ENCODE data around the gene PCP2.

PCP2 gene

DNA sequence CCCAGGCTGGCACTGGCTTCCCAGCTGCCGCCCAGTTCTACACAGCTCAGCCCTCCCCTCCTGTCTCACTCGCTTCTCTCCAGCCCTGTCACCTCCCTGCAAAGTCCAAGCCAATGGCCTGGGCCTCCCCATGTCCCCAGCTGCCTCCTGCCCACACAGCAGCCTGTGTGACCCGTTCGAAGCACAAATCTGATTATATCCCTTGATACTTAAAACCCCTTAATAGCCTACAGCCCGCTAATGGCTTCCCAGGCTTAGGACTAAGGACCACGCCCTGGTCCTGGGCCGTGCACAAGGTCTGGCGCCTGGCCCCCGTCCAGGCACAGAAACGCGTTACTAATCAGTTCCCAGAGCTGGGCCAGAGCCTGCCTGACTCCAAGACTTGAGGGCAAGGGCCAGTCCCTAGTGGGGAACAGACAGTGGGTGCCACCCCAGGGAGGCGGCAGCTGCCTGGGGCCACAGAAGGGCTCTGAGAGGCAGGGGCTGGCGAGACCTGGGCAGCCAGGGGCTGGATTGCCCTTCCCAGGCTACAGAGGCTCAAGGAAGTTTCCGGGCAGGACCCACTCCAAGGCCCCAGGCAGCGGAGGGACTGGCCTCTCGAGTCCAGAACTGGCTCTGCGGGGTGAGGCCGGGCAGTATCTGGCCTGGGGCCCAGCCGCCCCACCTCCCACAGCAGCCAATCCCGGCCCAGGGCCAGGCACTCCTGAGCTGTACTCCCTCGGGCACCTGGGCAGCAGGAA is 14.6 kb downstream of the PCP2 start:
- DNase-seq (ENCODE audit: low read depth, low spot score) = no peak

DNA sequence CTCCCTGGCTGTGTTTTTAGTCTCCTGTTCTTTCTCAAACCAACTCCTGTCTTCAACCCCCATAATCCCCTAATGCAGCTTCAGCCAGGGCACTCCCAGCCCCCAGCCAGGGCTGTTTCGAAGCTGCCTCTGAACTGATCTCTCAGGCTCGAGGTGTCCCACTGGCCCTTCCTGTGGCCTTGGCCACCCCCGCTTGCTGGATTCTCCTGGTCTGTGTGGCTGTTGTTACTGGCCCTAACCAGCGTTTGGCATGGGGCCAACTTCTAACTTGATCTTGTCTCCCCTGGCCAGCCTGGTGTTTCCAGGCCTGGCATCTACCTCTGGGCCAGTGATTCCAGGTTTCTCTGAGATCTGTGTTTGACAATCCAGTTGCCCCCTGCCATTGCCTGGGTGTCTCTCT is 15.2 kb downstream of the PCP2 start:
- no peak for DNase-seq (ENCODE audit: low read depth, low spot score)

DNA sequence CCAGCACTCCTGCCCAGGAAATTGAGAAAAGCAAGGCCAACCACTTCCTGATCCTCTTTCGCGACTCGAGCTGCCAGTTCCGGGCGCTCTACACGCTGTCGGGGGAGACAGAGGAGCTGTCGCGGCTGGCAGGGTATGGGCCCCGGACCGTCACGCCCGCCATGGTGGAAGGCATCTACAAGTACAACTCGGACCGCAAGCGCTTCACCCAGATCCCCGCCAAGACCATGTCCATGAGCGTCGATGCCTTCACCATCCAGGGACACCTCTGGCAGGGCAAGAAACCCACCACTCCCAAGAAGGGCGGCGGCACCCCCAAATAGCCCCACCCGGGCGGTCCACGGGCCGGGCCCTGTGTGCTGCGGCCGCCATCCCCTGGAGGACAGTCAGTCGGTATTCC is 15.8 kb downstream of the PCP2 start:
- DNase-seq (ENCODE audit: low read depth, low spot score) = no peak

DNA sequence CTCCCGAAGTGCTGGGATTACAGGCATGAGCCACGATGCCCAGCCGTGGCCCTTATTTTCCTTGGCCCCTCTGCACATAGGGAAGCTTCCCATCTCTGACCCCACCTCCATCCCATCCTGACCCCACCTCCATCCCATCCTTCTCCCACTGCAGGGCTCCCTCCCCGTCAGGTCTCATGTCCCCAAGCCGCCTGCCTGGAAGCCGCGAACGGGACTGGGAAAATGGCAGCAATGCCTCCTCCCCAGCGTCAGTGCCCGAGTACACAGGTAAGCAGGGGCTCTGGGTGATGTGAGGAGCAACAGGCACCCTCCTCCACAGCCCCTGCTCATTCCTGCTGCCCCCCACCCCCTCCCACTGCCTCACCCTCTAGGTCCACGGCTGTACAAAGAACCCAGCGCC is 16.3 kb downstream of the PCP2 start:
- no peak for DNase-seq (ENCODE audit: low read depth, low spot score)

DNA sequence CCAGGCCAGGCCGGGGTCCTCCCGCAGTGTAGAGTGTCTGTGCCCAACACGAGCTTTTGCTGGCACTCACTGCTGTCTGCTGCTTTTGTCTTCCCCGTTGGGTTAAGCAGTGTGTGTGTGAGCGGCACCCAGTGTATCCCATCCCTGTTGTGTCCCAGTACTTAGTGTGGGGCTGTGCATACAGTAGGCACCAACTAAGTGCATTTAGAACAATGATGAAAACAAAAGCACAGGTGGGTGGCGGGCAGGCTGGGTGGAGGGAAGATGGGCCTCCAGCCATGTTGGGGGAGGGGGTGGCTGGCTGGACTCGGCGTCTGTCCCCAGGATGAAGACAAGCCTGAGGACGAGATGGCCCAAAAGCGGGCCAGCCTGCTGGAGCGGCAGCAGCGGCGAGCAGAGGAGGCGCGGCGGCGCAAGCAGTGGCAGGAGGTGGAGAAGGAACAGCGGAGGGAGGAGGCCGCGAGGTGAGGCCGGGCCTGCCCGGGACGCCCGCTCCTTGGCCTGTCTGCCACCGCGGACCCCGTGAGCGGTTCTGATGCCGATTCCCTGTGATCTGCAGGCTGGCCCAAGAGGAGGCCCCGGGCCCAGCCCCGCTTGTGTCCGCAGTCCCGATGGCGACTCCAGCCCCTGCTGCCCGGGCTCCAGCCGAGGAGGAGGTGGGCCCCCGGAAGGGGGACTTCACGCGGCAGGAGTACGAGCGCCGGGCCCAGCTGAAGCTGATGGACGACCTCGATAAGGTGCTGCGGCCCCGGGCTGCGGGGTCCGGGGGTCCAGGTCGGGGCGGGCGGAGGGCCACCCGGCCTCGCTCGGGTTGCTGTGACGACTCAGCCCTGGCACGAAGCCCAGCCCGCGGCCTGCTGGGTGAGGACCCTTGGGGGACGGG is 18.4 kb downstream of the PCP2 start:
- DNase-seq (ENCODE audit: low read depth, low spot score) = no peak

DNA sequence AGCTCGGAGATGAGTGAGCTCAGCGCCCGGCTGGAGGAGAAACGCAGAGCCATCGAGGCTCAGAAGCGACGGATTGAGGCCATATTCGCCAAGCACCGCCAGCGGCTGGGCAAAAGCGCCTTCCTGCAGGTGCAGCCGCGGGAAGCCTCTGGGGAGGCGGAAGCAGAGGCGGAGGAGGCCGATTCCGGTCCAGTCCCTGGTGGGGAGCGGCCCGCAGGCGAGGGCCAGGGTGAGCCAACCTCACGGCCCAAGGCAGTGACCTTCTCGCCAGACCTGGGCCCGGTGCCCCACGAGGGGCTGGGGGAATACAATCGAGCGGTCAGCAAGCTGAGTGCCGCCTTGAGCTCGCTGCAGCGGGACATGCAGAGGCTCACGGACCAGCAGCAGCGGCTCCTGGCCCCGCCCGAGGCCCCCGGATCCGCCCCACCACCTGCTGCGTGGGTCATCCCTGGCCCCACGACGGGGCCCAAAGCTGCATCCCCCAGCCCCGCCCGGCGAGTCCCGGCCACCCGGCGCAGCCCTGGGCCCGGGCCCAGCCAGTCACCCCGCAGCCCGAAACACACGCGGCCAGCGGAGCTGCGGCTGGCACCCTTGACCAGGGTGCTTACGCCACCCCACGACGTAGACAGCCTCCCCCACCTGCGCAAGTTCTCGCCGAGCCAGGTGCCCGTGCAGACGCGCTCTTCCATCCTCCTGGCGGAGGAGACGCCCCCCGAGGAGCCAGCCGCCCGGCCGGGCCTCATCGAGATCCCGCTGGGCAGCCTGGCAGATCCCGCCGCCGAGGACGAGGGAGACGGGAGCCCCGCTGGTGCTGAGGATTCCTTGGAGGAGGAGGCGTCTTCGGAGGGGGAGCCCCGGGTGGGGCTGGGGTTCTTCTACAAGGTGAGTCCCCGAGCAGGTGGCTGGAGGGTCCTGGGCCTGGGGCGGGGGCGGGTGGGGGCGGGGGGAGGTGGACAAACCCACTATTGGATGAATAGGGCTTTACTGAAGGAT is 20.9 kb downstream of the PCP2 start:
- DNase-seq (ENCODE audit: low read depth, low spot score) = no peak

DNA sequence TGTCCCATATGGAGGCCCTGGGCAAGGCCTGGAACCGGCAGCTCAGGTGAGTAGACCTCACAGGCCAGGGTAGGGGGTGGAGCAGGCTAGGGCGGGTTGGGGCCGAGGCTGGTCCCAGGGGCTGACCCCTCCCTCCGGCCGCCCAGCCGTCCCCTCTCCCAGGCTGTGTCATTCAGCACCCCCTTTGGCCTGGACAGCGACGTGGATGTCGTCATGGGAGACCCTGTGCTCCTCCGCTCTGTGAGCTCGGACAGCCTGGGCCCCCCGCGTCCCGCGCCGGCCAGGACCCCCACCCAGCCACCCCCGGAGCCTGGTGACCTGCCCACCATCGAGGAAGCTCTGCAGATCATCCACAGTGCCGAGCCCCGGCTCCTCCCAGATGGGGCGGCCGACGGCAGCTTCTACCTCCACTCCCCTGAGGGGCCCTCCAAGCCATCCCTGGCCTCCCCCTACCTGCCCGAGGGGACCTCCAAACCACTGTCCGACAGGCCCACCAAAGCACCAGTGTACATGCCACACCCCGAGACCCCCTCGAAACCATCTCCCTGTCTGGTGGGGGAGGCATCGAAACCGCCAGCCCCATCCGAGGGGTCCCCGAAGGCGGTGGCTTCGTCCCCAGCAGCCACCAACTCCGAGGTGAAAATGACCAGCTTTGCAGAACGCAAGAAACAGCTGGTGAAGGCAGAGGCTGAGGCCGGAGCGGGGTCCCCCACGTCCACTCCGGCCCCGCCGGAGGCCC is 21.8 kb downstream of the PCP2 start:
- DNase-seq (ENCODE audit: low read depth, low spot score) = no peak

DNA sequence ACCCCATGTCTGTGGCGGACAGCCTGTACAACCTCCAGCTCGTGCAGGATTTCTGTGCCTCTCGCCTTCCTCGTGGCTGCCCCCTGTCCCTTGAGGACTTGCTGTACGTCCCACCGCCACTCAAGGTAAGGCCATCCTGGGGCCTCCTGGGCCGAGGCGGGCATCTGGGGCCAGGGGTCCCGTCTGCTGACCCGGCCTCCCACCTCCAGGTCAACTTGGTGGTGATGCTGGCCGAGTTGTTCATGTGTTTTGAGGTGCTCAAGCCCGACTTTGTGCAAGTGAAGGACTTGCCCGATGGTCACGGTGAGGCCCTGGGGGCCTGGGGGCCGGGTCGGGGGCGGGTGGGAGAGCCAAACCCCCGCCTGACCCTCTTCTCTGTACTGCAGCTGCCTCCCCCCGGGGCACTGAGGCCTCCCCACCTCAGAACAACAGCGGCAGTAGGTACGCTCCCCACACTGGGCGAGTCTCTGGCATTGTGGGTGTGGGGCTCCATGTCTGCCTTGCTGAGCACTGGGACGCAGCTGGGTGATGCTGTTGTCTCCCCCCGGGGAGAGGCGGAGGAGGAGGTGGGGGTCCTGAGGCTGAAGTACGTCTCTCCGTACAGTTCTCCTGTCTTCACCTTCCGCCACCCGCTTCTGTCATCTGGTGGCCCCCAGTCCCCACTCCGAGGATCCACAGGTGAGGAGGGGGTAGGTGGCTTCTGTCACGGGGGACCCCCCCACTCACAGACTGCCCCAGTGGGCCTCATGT is 22.9 kb downstream of the PCP2 start:
- DNase-seq (ENCODE audit: low read depth, low spot score) = no peak

DNA sequence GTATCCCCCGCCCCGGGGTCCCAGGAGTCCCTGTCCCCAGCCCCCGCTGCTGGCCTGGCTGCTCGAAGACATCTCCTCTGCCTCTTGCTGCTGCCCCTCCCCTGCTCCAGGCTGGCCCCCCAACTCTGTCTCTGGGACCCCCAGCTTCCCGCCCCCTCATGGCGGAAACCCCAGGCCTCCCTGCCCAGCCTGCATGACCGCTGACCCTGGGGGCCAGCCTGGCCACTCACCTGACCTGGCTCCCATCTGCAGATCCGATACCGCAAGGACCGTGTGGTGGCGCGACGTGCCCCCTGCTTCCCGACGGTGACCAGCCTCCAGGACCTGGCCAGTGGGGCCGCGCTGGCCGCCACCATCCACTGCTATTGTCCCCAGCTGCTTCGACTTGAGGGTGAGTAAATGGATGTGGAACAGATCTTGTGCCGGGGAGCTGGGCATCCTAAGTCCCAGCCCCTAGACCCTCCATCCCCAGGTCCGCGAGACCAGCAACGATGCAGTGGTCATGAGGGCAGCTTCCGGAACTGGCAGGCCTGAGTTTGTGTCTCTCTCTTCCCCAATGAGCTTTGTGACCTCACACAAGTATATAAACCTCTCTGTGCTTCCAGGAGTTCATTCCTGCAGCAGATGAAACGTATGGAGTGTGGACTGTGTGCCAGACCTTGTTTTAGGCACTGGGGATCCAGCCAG is 25.5 kb downstream of the PCP2 start:
- no peak for DNase-seq (ENCODE audit: low read depth, low spot score)

DNA sequence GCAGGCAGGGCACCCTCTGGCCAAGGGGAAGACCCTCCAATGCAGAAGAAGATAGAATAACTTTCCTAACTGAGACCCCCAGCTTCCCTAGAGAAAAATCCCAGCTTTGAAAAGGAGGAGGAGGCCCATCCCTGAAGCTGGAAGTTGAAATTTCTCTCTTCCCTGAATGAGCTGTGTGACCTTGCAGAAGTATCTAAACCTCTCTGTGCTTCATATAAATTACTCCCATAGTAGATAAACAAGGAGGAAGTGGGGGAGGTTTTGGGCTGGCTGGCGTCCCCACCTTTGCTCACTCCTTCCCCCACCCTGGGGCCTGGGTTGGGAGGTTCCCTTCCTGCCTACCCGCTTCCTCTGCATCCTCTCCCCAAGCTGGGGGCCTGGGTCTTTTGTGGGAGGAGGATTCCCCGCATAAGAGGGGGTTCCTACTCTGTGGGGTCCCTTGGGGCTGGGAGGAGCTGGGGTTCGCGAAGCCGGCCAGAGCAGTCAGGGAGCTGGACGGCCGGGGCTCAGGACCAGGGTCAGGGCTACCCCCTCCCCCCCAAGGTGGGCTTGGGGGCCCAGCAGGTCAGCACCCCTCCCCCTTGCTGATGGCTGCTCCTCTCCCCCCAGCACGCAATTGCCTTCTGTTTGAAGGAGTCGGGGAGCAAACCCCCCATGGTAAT is 26.2 kb downstream of the PCP2 start:
- DNase-seq (ENCODE audit: low read depth, low spot score) = no peak

DNA sequence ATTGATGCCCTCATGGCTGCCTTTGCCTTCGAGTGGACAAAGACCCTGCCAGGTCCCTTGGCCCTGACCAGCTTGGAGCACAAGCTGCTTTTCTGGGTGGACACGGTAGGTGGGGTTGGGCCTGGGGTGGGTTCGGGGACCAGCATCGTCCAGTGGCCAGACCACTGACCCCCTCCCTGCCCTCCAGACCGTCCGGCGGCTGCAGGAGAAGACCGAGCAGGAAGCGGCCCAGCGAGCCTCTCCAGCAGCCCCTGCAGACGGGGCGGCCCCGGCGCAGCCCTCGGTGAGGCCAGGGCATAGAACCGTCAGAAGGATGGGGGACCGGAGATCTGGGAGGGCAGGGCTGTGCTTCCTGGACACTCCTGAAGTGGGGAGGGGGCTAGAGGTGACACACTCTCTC is 27.2 kb downstream of the PCP2 start:
- no peak for DNase-seq (ENCODE audit: low read depth, low spot score)

DNA sequence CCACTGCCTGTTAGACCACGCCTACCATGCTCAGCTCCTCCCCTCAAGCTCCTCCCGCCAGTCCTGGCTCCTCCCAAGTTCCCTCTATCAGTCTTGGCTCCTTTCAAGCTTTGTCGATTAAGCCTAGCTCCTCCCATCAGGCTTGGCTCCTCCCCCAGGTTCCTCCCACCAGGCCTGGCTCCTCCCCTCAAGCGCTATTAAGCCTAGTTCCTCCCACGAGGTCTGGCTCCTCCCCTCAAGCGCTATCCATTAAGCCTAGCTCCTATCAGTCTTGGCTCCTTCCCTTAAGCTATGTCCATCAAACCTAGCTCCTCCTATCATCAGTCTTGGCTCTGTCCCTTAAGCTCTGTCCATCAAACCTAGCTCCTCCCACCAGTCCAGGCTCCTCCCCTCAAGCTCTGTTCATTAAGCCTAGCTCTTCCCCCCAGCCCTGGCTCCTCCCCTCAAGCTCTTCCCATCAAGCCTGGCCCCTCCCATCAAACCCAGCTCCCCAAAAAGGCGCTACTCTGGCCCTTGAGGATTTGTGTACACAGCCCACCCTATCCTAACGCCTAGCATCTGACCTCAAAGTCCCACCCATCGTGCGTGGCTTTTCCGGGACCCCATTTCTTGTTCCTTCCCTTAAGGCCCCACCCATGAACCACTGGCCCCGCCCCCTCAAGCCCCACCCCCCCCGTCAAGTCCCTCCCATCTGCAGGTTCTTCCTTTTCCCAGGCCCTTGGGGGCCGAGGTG is 27.9 kb downstream of the PCP2 start:
- no peak for DNase-seq (ENCODE audit: low read depth, low spot score)

DNA sequence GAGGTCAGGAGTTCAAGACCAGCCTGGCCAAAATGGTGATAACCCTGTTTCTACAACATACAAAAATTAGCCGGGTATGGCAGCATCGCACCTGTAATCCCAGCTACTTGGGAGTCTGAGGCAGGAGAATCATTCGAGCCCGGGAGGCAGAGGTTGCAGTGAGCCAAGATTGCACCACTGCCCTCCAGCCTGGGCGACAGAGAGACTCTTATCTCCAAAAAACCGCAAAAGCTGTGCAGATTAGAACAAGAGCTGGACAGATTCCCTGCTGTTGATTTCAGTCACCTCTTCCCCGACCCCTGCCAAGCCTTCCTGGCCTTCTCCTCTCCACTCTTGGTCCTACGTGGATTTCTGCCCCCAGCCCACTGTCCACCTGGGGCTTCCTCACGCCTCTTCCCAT is 29.6 kb downstream of the PCP2 start:
- no peak for DNase-seq (ENCODE audit: low read depth, low spot score)

DNA sequence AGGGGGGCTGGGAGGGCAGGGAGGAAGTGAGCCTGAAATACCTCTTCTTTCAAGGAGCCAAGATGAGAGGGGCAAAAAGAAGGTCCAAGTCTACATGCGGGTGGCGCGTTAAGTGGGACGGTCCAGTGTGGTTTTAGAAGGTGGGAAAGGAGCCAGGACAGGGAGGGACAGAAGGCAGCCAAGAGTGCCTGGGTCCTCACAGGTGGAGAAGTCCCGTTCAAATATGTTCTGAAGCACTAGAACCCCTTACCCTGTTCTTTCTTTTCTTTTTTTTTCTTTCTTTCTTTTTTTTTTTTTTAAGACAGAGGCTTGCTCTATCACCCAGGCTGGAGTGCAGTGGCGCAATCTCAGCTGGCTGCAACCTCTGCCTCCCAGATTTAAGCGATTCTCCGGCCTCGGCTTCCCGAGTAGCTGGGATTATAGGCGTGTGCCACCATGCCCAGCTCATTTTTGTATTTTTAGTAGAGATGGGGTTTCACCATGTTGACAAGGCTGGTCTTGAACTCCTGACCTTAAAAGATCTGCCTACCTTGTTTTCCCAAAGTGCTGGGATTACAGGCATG is 30.5 kb downstream of the PCP2 start:
- no peak for DNase-seq (ENCODE audit: low read depth, low spot score)

DNA sequence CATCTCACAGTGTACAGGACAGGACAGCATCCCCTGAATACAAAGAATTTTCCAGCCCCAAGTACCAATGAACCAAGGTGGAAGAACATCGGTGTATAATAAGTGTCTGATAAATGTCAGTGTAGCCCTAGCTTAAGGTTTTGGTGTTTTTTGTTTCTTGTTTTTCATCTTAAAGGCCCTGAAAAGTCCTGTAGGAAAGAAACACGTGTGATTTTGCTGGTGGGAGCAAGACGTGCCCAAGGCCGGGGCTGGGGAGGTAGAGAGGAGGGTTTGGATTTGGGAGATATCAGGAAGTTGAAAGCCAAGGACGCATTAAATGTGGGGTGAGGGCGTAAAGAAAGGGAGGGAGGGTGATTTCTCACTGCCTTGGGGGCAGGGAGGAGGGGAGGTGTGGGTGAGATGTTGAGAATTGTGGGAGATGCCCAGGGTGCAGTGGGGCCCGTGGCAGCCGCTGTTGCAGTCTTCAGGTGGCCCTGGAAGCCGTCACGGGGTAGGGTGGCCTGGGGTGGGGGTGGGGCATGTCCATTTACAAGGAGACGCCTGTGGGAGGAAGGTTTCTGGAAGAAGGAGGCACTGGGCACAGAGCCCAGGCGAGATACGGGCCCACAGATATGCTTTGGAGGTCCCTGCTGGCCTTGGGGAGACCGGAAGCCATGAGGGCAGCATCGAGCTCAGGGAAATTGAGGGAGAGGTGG is 31.1 kb downstream of the PCP2 start:
- DNase-seq (ENCODE audit: low read depth, low spot score) = no peak

DNA sequence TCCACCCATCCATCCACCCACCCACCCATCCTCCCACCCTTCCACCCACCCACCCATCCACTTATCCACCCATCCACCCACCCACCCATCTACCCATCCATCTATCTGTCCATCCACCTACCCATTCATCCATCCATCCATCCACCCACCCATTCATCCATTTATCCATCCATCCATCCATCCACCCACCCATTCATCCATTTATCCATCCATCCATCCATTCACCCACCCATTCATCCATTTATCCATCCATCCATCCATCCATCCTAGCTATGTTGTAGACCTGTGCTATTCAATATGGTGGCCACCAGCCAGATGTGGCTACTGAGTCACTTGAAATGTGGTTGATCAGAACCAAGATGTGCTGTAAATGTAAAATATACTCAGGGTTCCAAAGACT is 32.8 kb downstream of the PCP2 start:
- DNase-seq (ENCODE audit: low read depth, low spot score) = no peak

DNA sequence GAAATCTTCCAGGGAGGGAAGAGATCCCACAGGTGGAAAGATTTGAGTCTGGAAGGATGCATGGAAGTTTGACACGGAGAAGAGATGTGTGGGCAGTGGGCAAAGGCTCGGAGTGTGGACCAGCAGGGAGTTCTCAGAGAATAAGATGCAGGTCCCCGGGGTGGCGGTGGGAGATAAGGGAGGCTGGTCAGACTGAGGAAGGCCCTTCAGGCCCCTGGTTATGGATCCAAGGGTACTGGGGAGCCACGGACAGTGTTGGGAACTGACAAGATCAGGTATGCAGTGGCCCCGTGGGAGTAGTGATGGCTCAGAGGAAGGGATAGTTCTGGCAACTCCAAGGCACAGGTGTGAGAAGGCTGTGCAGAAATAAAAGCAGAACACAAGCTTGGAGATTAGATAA is 35.3 kb downstream of the PCP2 start:
- no peak for DNase-seq (ENCODE audit: low read depth, low spot score)

DNA sequence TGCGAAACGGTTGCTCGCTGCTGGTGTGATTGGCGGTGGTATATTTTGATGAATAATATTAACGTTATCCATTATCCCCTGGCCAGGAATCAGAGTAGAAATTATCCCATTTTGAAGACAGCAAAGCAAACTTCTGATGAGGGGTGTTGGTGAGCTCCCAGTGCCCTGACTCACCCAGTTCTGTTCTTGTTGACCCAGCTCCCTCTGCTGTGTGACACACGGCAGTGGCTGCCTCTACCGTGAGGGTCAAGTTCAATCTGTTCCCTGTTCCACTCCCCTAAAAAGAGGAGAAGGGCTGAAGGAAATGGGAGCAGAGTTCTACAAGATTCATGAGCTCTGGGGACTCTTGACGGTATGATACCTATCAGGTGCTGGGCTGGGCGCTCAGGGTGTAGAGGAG is 35.8 kb downstream of the PCP2 start:
- no peak for DNase-seq (ENCODE audit: low read depth, low spot score)
